Esophagus muscularis mucosa (tissue), 4 donors: ENCODE results near the gene PANK3. TPM values are rescaled to one million over a fixed set of nuclear protein-coding genes. Genes with fewer than 3 reads are reported as not detected.
"Not testable (repeated sequence)": the region's sequence is repeated elsewhere in the genome, so short reads cannot be mapped to it uniquely, and the experiment has no call there.

Experiments
- DNase-seq: peaks from one replicate; pipeline ENCODE4 v3.0.0-alpha.2; 2017; ENCODE audit errors: extremely low spot score
- H3K27ac ChIP-seq, 4 donors: fragments of 200-600 bp; sonication (generic); replicated peaks in 1 of 4; 1 replicate in 3 of 4; 2 replicates in 1 of 4; pipeline ENCODE4 v1.5.1; 2016 to 2019; ENCODE audit warnings: mild to moderate bottlenecking in 1 of 4
- H3K27me3 ChIP-seq, 4 donors: fragments of 200-600 bp; sonication (generic); one replicate each; pipeline versions ENCODE4 v1.5.1 to v1.6.0; 2016 to 2019
- H3K36me3 ChIP-seq, 4 donors: fragments of 200-600 bp; sonication (generic); one replicate each; pipeline ENCODE4 v1.5.1; 2016 to 2019
- H3K4me1 ChIP-seq, 4 donors: fragments of 200-600 bp; sonication (generic); one replicate each; pipeline ENCODE4 v1.5.1; 2016 to 2019
- H3K4me3 ChIP-seq, 4 donors: fragments of 200-600 bp; sonication (generic); 1 replicate in 2 of 4; 2 replicates in 2 of 4; pipeline ENCODE4 v1.5.1; 2016 to 2019; ENCODE audit warnings: mild to moderate bottlenecking in 4 of 4, moderate library complexity in 1 of 4
- H3K9me3 ChIP-seq, 4 donors: fragments of 200-600 bp; sonication (generic); 1 replicate in 3 of 4; 2 replicates in 1 of 4; pipeline ENCODE4 v1.5.1; 2016 to 2019
- CTCF ChIP-seq, 3 experiments: fragments of 200-600 bp in 2 of 3; fragments of 450-650 bp in 1 of 3; sonication (generic) in 2 of 3; IDR thresholded peaks; one replicate each; pipeline ENCODE4 v1.5.1; 2017 to 2019; ENCODE audit warnings: antibody characterized with exemption in 3 of 3, mild to moderate bottlenecking in 2 of 3, moderate library complexity in 1 of 3
- EP300 ChIP-seq: sonication (generic); formaldehyde crosslinking; IDR thresholded peaks from one replicate; pipeline ENCODE4 v1.6.1; 2017; ENCODE audit warnings: antibody characterized with exemption
- POLR2A ChIP-seq: fragments of 450-650 bp; IDR thresholded peaks from one replicate; pipeline ENCODE4 v1.6.1; 2017; ENCODE audit warnings: antibody characterized with exemption, moderate library complexity, mild to moderate bottlenecking, low read depth
- POLR2AphosphoS5 ChIP-seq, 2 donors: sonication (generic); formaldehyde crosslinking; IDR thresholded peaks; one replicate each; pipeline ENCODE4 v1.6.1; 2017; ENCODE audit warnings: antibody characterized with exemption in 2 of 2
- whole genome bisulfite sequencing: methylation state at CpG from one replicate; pipeline ENCODE4 v1.1.5; 2018; 5-methylcytosine and 5-hydroxymethylcytosine counted together
- intact Hi-C: fragments of 100-400 bp; cut with DNase I; formaldehyde crosslinking; loops from one replicate; pipeline ENCODE4 v1.15.1; 2023
- total RNA-seq, 4 donors: library from RNA; depleted of rRNA; stranded (reverse); fragments of >200 nt; gene quantifications; one replicate each; pipeline versions ENCODE4 v1.1.0 to v1.2.1, GENCODE V29; 2016

The PANK3 gene
- total RNA-seq, 4 donors from 2014 or later, result 26.0 to 34.5 (median 29.4) TPM

DNA sequence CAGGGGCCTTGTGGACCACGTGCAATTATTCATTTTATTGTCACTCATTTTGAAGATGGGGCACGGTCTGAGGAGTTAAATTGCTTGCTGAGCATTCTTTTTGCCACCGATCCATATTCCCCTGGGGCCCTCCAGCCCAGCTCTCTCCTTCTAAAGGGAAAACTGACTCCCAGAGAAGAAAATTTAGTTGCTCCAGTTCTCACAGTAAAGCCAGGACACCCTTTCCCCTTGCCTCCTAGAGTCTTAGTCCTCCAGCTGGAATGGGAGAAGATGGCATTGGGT, 1.0 kb upstream of the PANK3 start:
- Histone ChIP-seq H3K36me3 (no peaks in the 10 kb centered on the region), H3K4me3 (peak overlapping the region; percentile 91 to 98 (median 94)), H3K4me1 (peaks cover 24 to 38% (median 30%) of the 10 kb centered on the region in 4 donors), H3K27me3 (no peaks in the 10 kb centered on the region), H3K27ac (peak overlapping the region; percentile 96 to 98 (median 97)), H3K9me3 (no peaks in the 10 kb centered on the region)
- TF ChIP-seq EP300 (no peak), POLR2A (no peak)
- WGBS, result 39% methylated on average over 3 of the region's 3 CpGs
- intact Hi-C loops, result no loop called here
- no peak for DNase-seq

DNA sequence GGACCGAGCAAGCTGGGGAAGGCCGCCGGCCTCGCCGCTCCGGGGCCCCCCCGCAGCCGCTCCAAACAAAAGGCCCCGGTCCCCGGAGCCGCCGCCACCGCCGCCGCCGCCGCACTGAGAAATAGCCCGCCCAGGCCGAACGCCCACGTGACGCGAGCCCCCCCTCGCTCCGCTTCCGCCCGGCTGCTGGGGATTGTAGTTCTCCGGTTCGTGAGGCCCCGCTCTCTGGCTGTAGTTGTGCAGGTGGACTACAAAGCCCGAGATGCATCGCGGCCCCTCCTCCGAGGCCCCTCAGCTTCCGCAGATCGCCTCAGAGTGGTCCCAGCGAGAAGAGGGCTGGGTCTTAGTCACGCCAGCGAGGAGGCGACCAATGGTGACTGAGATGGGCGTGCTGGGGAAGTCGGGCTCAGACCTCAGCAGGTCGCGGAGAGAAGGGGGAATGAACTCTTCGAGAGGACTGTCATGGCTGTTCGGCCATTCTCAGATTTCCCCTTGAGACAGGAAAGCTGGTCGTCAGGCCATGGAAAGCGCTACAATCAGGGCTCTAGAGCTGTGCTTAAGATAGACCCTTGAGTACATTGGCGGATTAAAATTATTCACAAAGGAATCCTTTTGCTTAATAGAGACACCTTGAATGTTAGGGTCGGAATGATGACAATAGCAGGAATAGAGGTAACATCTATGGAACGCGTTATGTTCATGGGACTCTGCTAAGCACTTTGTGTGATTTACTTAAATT, 489 bp upstream of the PANK3 start:
- Histone ChIP-seq H3K4me1 (peaks cover 24 to 43% (median 31%) of the 10 kb centered on the region in 4 donors), H3K4me3 (peak overlapping the region; percentile 91 to 98 (median 94)), H3K9me3 (no peaks in the 10 kb centered on the region), H3K27ac (peak overlapping the region; percentile 96 to 98 (median 97)), H3K36me3 (no peaks in the 10 kb centered on the region), H3K27me3 (no peaks in the 10 kb centered on the region)
- intact Hi-C loops, result loop anchor here (5.0 kb wide), 1 partner anchor 92 kb away; the partner anchor contains the start of gene RARS1
- peak; percentile 99 for DNase-seq
- TF ChIP-seq CTCF (IDR thresholded peaks at IDR 0.05) (no peak), POLR2A (peak; percentile 23), POLR2AphosphoS5 (IDR thresholded peaks at IDR 0.05) (peak; percentile 90 to 94), EP300 (no peak)
- WGBS, result 5% methylated on average over 12 of the region's 52 CpGs

DNA sequence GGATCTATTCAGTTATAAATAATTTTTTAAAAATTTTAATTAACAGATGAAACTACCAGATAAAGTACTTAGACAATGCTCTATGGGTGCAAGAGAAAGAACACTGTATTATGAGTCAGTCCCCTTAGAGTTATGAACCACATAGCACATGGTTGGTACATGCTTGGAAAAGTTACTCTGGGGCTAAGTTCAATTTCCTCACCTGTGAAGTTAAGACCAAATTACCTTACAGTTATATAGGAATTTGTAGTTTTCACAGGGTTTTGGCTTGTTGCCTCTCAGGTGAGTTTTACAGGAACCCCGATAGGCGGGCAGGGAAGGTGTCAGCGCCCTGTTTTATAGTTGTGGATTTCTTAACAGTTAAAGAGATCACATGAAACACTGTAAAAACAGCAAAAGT, 1.2 kb downstream of the PANK3 start:
- TF ChIP-seq POLR2A, result no peak
- no peak for TF ChIP-seq EP300
- no peak for TF ChIP-seq CTCF (IDR thresholded peaks at IDR 0.05)
- Histone ChIP-seq H3K4me1 (peaks cover 24 to 44% (median 31%) of the 10 kb centered on the region in 4 donors), H3K9me3 (no peaks in the 10 kb centered on the region), H3K36me3 (no peaks in the 10 kb centered on the region), H3K27me3 (no peaks in the 10 kb centered on the region), H3K4me3 (peak overlapping the region; percentile 91 to 98 (median 94)), H3K27ac (peak overlapping the region in 2 of 4 donors; percentile 97)
- intact Hi-C loops, result loop anchor here (5.0 kb wide), 1 partner anchor 91 kb away; the partner anchor contains the start of gene RARS1
- DNase-seq, result no peak
- 27% methylated on average over 3 of the region's 3 CpGs for WGBS

- Histone ChIP-seq H3K27me3 (no peaks in the 10 kb centered on the region), H3K27ac (no peak overlapping the region), H3K4me3 (no peak overlapping the region), H3K9me3 (no peaks in the 10 kb centered on the region), H3K4me1 (peaks cover 28 to 59% (median 35%) of the 10 kb centered on the region in 4 donors), H3K36me3 (no peaks in the 10 kb centered on the region)
- no peak for DNase-seq
- TF ChIP-seq POLR2AphosphoS5 (IDR thresholded peaks at IDR 0.05), result no peak
- TF ChIP-seq EP300, result no peak
- no peak for TF ChIP-seq CTCF (IDR thresholded peaks at IDR 0.05)
- no peak for TF ChIP-seq POLR2A
- WGBS, result 86% methylated on average over 7 of the region's 7 CpGs
- intact Hi-C loops, result loop anchor here (5.0 kb wide), 1 partner anchor 88 kb away; the partner anchor contains the start of gene RARS1
These were observed 3.5 kb downstream of the PANK3 start for GRCh38 chr5:168575391-168576372.

DNA sequence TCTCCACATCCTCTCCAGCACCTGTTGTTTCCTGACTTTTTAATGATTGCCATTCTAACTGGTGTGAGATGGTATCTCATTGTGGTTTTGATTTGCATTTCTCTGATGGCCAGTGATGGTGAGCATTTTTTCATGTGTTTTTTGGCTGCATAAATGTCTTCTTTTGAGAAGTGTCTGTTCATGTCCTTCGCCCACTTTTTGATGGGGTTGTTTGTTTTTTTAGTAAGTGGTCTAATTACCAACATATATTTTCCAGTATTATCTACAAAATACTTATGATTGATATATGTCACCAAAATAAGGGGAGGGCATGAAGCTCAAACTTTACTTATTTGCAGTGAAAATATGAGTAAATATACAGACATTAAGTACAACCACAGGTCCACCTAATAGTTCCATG, 5.0 kb downstream of the PANK3 start:
- intact Hi-C loops, result not testable (repeated sequence)
- 100% methylated on average over 1 of the region's 1 CpG for WGBS

DNA sequence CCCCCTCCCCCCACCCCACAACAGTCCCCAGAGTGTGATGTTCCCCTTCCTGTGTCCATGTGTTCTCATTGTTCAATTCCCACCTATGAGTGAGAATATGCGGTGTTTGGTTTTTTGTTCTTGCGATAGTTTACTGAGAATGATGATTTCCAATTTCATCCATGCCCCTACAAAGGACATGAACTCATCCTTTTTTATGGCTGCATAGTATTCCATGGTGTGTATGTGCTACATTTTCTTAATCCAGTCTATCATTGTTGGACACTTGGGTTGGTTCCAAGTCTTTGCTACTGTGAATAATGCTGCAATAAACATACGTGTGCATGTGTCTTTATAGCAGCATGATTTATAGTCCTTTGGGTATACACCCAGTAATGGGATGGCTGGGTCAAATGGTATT, 5.5 kb downstream of the PANK3 start:
- DNase-seq, H3K27ac ChIP-seq, H3K27me3 ChIP-seq, H3K36me3 ChIP-seq, H3K4me3 ChIP-seq, H3K9me3 ChIP-seq, intact Hi-C loops: not testable (repeated sequence)
- peaks cover 22 to 55% (median 30%) of the 10 kb centered on the region in 4 donors for H3K4me1 ChIP-seq
- WGBS, result 90% methylated on average over 3 of the region's 3 CpGs

More for the DNA sequence above, 5.0 kb downstream of the PANK3 start:
- DNase-seq, H3K27ac ChIP-seq, H3K27me3 ChIP-seq, H3K36me3 ChIP-seq, H3K9me3 ChIP-seq, H3K4me3 ChIP-seq: not testable (repeated sequence)
- peaks cover 22 to 55% (median 30%) of the 10 kb centered on the region in 4 donors for H3K4me1 ChIP-seq
